ENCODE data around the gene TPST2.

Gene TPST2

GRCh38 chr22:26610072-26610958 is 20.4 kb upstream of the TPST2 start:
- DNase-seq: no peak

GRCh38 chr22:26609287-26609686 is 19.4 kb upstream of the TPST2 start:
- no peak for DNase-seq

- DNase-seq: no peak
Observed at GRCh38 chr22:26608129-26608528, 18.2 kb upstream of the TPST2 start.

- DNase-seq: no peak
Observed at GRCh38 chr22:26606611-26607010, 16.7 kb upstream of the TPST2 start.

- no peak for DNase-seq
Observed at GRCh38 chr22:26604368-26604767, 14.4 kb upstream of the TPST2 start.

- no peak for DNase-seq
Observed at GRCh38 chr22:26602127-26602526, 12.2 kb upstream of the TPST2 start.

- DNase-seq: no peak
Observed at GRCh38 chr22:26601726-26602125, 11.8 kb upstream of the TPST2 start.

GRCh38 chr22:26599505-26599904 is 9.6 kb upstream of the TPST2 start:
- no peak for DNase-seq

GRCh38 chr22:26597480-26597879 is 7.5 kb upstream of the TPST2 start:
- no peak for DNase-seq

GRCh38 chr22:26597026-26597425 is 7.1 kb upstream of the TPST2 start:
- no peak for DNase-seq

GRCh38 chr22:26593763-26594162 is 3.8 kb upstream of the TPST2 start:
- no peak for DNase-seq

GRCh38 chr22:26592421-26592891 is 2.5 kb upstream of the TPST2 start:
- DNase-seq: peak; percentile 23

GRCh38 chr22:26589367-26589844 is 526 bp downstream of the TPST2 start:
- DNase-seq: peak; percentile 13

GRCh38 chr22:26588729-26589366 is 1.1 kb downstream of the TPST2 start:
- no peak for DNase-seq

GRCh38 chr22:26587991-26588613 is 1.8 kb downstream of the TPST2 start:
- DNase-seq: no peak

- no peak for DNase-seq
Observed at GRCh38 chr22:26586556-26587325, 3.2 kb downstream of the TPST2 start.

GRCh38 chr22:26585104-26585790 is 4.7 kb downstream of the TPST2 start:
- no peak for DNase-seq

- no peak for DNase-seq
Observed at GRCh38 chr22:26584010-26584409, 5.9 kb downstream of the TPST2 start.

- DNase-seq: no peak
Observed at GRCh38 chr22:26581633-26582168, 8.2 kb downstream of the TPST2 start.

- DNase-seq: no peak
Observed at GRCh38 chr22:26581026-26581425, 8.9 kb downstream of the TPST2 start.

- no peak for DNase-seq
Observed at GRCh38 chr22:26580240-26580962, 9.5 kb downstream of the TPST2 start.
